H9 (cell line): ENCODE data around the gene ANO2. TPM values are rescaled to one million over a fixed set of nuclear protein-coding genes. Genes with fewer than 3 reads are reported as not detected.

ENCODE experiments used
- DNase-seq: peaks from one replicate; pipeline ENCODE4 v3.0.0-alpha.2; 2017
- H2AFZ ChIP-seq: one replicate; pipeline ENCODE4 v1.6.1; 2013; ENCODE audit warnings: mild to moderate bottlenecking, low read length, control low read depth, moderate library complexity
- H2AK5ac ChIP-seq: 2 replicates; pipeline ENCODE4 v1.6.1; 2013; ENCODE audit warnings: low read length, control low read depth, mixed read lengths; ENCODE audit not compliant: insufficient read length
- H2BK120ac ChIP-seq: one replicate; pipeline ENCODE4 v1.6.1; 2013; ENCODE audit warnings: low read depth, mild to moderate bottlenecking, low read length, control low read depth, inconsistent platforms; ENCODE audit not compliant: poor library complexity, severe bottlenecking
- H2BK12ac ChIP-seq: 2 replicates; pipeline ENCODE4 v1.6.1; 2013; ENCODE audit warnings: low read length, control low read depth, mixed read lengths, low read depth; ENCODE audit not compliant: insufficient read length
- H2BK15ac ChIP-seq: 2 replicates; pipeline ENCODE4 v1.6.1; 2013; ENCODE audit warnings: low read depth, low read length, control low read depth
- H2BK20ac ChIP-seq: one replicate; pipeline ENCODE4 v1.6.1; 2013; ENCODE audit warnings: low read depth, mild to moderate bottlenecking, low read length, control low read depth, inconsistent platforms; ENCODE audit not compliant: poor library complexity, severe bottlenecking
- H2BK5ac ChIP-seq: 2 replicates; pipeline ENCODE4 v1.6.1; 2013; ENCODE audit warnings: low read length, control low read depth, mixed read lengths; ENCODE audit not compliant: insufficient read length
- H3K14ac ChIP-seq: 2 replicates; pipeline ENCODE4 v1.6.1; 2013; ENCODE audit warnings: low read length, control low read depth; ENCODE audit not compliant: insufficient read depth
- H3K18ac ChIP-seq: 2 replicates; pipeline ENCODE4 v1.6.1; 2013; ENCODE audit warnings: low read depth, mild to moderate bottlenecking, mixed read lengths, low read length, control low read depth; ENCODE audit not compliant: insufficient read length
- H3K23ac ChIP-seq: 2 replicates; pipeline ENCODE4 v1.6.1; 2013; ENCODE audit warnings: low read length, control low read depth, mixed read lengths, low read depth; ENCODE audit not compliant: insufficient read length
- H3K23me2 ChIP-seq: 2 replicates; pipeline ENCODE4 v1.6.1; 2013; ENCODE audit warnings: low read depth, mild to moderate bottlenecking, mixed read lengths, low read length, control low read depth; ENCODE audit not compliant: insufficient read length, poor library complexity, severe bottlenecking
- H3K27ac ChIP-seq: 2 replicates; pipeline ENCODE4 v1.5.1; 2013; ENCODE audit warnings: low read length, control low read depth, mixed read lengths, low read depth; ENCODE audit not compliant: insufficient read length
- H3K27me3 ChIP-seq: 2 replicates; pipeline ENCODE4 v1.6.1; 2013; ENCODE audit warnings: low read length, control low read depth, inconsistent platforms; ENCODE audit not compliant: insufficient read depth
- H3K4ac ChIP-seq: 2 replicates; pipeline ENCODE4 v1.6.1; 2013; ENCODE audit warnings: low read depth, mild to moderate bottlenecking, control low read depth, inconsistent platforms, low read length, moderate library complexity
- H3K4me1 ChIP-seq: 2 replicates; pipeline ENCODE4 v1.6.1; 2013; ENCODE audit warnings: low read length, control low read depth, inconsistent platforms; ENCODE audit not compliant: insufficient read depth
- H3K4me2 ChIP-seq: 2 replicates; pipeline ENCODE4 v1.6.1; 2013; ENCODE audit warnings: low read length, control low read depth, mixed read lengths; ENCODE audit not compliant: insufficient read length, insufficient read depth
- H3K56ac ChIP-seq: 2 replicates; pipeline ENCODE4 v1.6.1; 2013; ENCODE audit warnings: low read depth, mild to moderate bottlenecking, mixed read lengths, low read length, control low read depth; ENCODE audit not compliant: insufficient read length
- H3K79me1 ChIP-seq: 2 replicates; pipeline ENCODE4 v1.6.1; 2013; ENCODE audit warnings: low read depth, mild to moderate bottlenecking, moderate library complexity, low read length, control low read depth, inconsistent platforms; ENCODE audit not compliant: insufficient read depth, poor library complexity, severe bottlenecking
- H3K79me2 ChIP-seq: 2 replicates; pipeline ENCODE4 v1.6.1; 2013; ENCODE audit warnings: low read length, control low read depth, inconsistent platforms; ENCODE audit not compliant: insufficient read depth
- H3K9ac ChIP-seq: 2 replicates; pipeline ENCODE4 v1.6.1; 2013; ENCODE audit warnings: low read length, control low read depth, mixed read lengths; ENCODE audit not compliant: insufficient read length; ENCODE audit errors: extremely low read depth
- H3K9me3 ChIP-seq: one replicate; pipeline ENCODE4 v1.6.1; 2013; ENCODE audit warnings: low read depth, low read length, inconsistent platforms; ENCODE audit not compliant: control insufficient read depth
- H3T11ph ChIP-seq: one replicate; pipeline ENCODE4 v1.6.1; 2013; ENCODE audit warnings: mild to moderate bottlenecking, low read length, control low read depth, inconsistent platforms
- H4K20me1 ChIP-seq: one replicate; pipeline ENCODE4 v1.6.1; 2013; ENCODE audit not compliant: control insufficient read depth, insufficient read length, insufficient read depth
- H4K5ac ChIP-seq: 2 replicates; pipeline ENCODE4 v1.6.1; 2013; ENCODE audit warnings: low read depth, mild to moderate bottlenecking, mixed read lengths, low read length, control low read depth; ENCODE audit not compliant: insufficient read length
- H4K8ac ChIP-seq: replicated peaks from 2 replicates; pipeline ENCODE4 v1.6.1; 2013; ENCODE audit warnings: low read length, control low read depth, mixed read lengths, low read depth; ENCODE audit not compliant: insufficient read length
- H4K91ac ChIP-seq: 2 replicates; pipeline ENCODE4 v1.6.1; 2013; ENCODE audit warnings: low read depth, mild to moderate bottlenecking, moderate library complexity, mixed read lengths, low read length, control low read depth; ENCODE audit not compliant: insufficient read length
- H3K27ac Mint-ChIP-seq, 3 experiments: 2 replicates in 2 of 3; 3 replicates in 1 of 3; pipeline ENCODE4 v1.8.0; 2020 to 2021; ENCODE audit warnings: mixed read lengths in 3 of 3, mild to moderate bottlenecking in 1 of 3, moderate library complexity in 1 of 3
- H3K27me3 Mint-ChIP-seq: 2 replicates; pipeline ENCODE4 v1.8.0; 2021; ENCODE audit warnings: low read depth, mild to moderate bottlenecking, moderate library complexity, mixed read lengths
- H3K36me3 Mint-ChIP-seq, 3 experiments: 2 replicates in 2 of 3; 3 replicates in 1 of 3; pipeline ENCODE4 v1.8.0; 2020 to 2021; ENCODE audit warnings: low read depth in 3 of 3, mixed read lengths in 3 of 3; ENCODE audit not compliant: insufficient read depth in 1 of 3
- H3K4me1 Mint-ChIP-seq, 2 experiments: 2 replicates each; pipeline ENCODE4 v1.8.0; 2020; ENCODE audit warnings: mixed read lengths in 2 of 2
- H3K4me3 Mint-ChIP-seq, 2 experiments: 2 replicates in 1 of 2; 3 replicates in 1 of 2; pipeline ENCODE4 v1.8.0; 2020 to 2021; ENCODE audit warnings: mild to moderate bottlenecking in 2 of 2, mixed read lengths in 2 of 2, moderate library complexity in 1 of 2
- H3K9me3 Mint-ChIP-seq, 2 experiments: 2 replicates in 1 of 2; 3 replicates in 1 of 2; pipeline ENCODE4 v1.8.0; 2020; ENCODE audit warnings: mild to moderate bottlenecking in 2 of 2, mixed read lengths in 2 of 2, moderate library complexity in 1 of 2
- WGBS: extraction: QIAGEN DNeasy Blood & Tissue Kit; methylation state at CpG from one replicate; pipeline ENCODE4 v1.1.7; 2013; ENCODE audit warnings: missing lambda C conversion rate, low lambda C conversion rate, mixed read lengths; ENCODE audit not compliant: insufficient read length; ENCODE audit errors: extremely low coverage; 5-methylcytosine and 5-hydroxymethylcytosine counted together
- total RNA-seq: library from RNA; stranded (reverse); gene quantifications from 2 replicates; pipeline ENCODE4 v1.2.1, GENCODE V29; 2021
- TF ChIP-seq, protein P1 (sequence below): fragments of 200-600 bp; sonication (generic); conservative IDR thresholded peaks from 3 replicates; pipeline ENCODE4 v1.8.0; 2021; ENCODE audit warnings: antibody characterized with exemption, mild to moderate bottlenecking

Gene ANO2
- total RNA-seq, 1 experiment from 2014 or later, result 3.8 TPM

GRCh38 chr12:5971194-5971850 is 26.3 kb upstream of the ANO2 start:
- no peak overlapping the region for H3K9ac ChIP-seq
- no peak overlapping the region for H3K23ac ChIP-seq
- H4K8ac ChIP-seq, result no peak overlapping the region
- H3T11ph ChIP-seq, result no peak overlapping the region
- no peak overlapping the region for H3K27ac ChIP-seq
- no peak overlapping the region for H3K14ac ChIP-seq
- H2BK20ac ChIP-seq, result no peak overlapping the region
- Mint-ChIP-seq H3K4me1 (peaks cover 3 to 12% of the 10 kb centered on the region in 2 experiments; a peak in 2 of 4 replicates), H3K36me3 (no peaks in the 10 kb centered on the region; a peak in 1 of 7 replicates), H3K27ac (no peak overlapping the region), H3K27me3 (peaks cover 32% of the 10 kb centered on the region), H3K4me3 (no peak overlapping the region), H3K9me3 (no peaks in the 10 kb centered on the region)
- H2BK15ac ChIP-seq, result no peak overlapping the region
- no peak overlapping the region for H2BK120ac ChIP-seq
- no peaks in the 10 kb centered on the region for H3K27me3 ChIP-seq
- no peaks in the 10 kb centered on the region for H3K79me1 ChIP-seq
- no peak overlapping the region for H2BK12ac ChIP-seq
- H3K56ac ChIP-seq, result no peak overlapping the region
- no peak overlapping the region for H2BK5ac ChIP-seq
- TF ChIP-seq, protein P1, sequence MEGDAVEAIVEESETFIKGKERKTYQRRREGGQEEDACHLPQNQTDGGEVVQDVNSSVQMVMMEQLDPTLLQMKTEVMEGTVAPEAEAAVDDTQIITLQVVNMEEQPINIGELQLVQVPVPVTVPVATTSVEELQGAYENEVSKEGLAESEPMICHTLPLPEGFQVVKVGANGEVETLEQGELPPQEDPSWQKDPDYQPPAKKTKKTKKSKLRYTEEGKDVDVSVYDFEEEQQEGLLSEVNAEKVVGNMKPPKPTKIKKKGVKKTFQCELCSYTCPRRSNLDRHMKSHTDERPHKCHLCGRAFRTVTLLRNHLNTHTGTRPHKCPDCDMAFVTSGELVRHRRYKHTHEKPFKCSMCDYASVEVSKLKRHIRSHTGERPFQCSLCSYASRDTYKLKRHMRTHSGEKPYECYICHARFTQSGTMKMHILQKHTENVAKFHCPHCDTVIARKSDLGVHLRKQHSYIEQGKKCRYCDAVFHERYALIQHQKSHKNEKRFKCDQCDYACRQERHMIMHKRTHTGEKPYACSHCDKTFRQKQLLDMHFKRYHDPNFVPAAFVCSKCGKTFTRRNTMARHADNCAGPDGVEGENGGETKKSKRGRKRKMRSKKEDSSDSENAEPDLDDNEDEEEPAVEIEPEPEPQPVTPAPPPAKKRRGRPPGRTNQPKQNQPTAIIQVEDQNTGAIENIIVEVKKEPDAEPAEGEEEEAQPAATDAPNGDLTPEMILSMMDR, result no peak
- DNase-seq, result peak; percentile 21
- no peak overlapping the region for H2AK5ac ChIP-seq
- no peak overlapping the region for H4K5ac ChIP-seq
- H3K18ac ChIP-seq, result no peak overlapping the region
- H3K23me2 ChIP-seq, result no peaks in the 10 kb centered on the region
- H4K91ac ChIP-seq, result no peak overlapping the region
- no peaks in the 10 kb centered on the region for H3K9me3 ChIP-seq
- no peaks in the 10 kb centered on the region for H4K20me1 ChIP-seq
- H2AFZ ChIP-seq, result no peak overlapping the region
- no peak overlapping the region for H3K4ac ChIP-seq
- no peaks in the 10 kb centered on the region for H3K79me2 ChIP-seq
- H3K4me1 ChIP-seq, result no peaks in the 10 kb centered on the region
- no peak overlapping the region for H3K4me2 ChIP-seq
- WGBS, result no CpG with 5 or more reads among the region's 10 CpGs
